Fibroblast of lung (primary cell): ENCODE results near the gene SCMH1. TPM values are rescaled to one million over a fixed set of nuclear protein-coding genes. Genes with fewer than 3 reads are reported as not detected.

Source experiments
- DNase-seq, 2 donors: peaks; one replicate each; pipeline versions ENCODE4 v3.0.0 to v3.0.0-alpha.2; 2010; ENCODE audit warnings: low read depth in 2 of 2
- H2AFZ ChIP-seq: 2 replicates; pipeline ENCODE4 v1.5.1; 2012; ENCODE audit warnings: low read length, control low read depth, inconsistent platforms
- H3K27ac ChIP-seq: 2 replicates; pipeline ENCODE4 v1.5.1; 2011; ENCODE audit warnings: low read length, control low read depth; ENCODE audit not compliant: insufficient read depth
- H3K27me3 ChIP-seq: 2 replicates; pipeline ENCODE4 v1.5.1; 2011; ENCODE audit warnings: mild to moderate bottlenecking, low read length; ENCODE audit not compliant: control insufficient read depth, insufficient read depth
- H3K36me3 ChIP-seq: 2 replicates; pipeline ENCODE4 v1.5.1; 2011; ENCODE audit warnings: low read length; ENCODE audit not compliant: control insufficient read depth, insufficient read depth
- H3K4me1 ChIP-seq: 2 replicates; pipeline ENCODE4 v1.5.1; 2011; ENCODE audit warnings: low read length; ENCODE audit not compliant: control insufficient read depth, insufficient read depth; ENCODE audit errors: extremely low read depth
- H3K4me2 ChIP-seq: 2 replicates; pipeline ENCODE4 v1.5.1; 2011; ENCODE audit warnings: low read length, control low read depth; ENCODE audit not compliant: insufficient read depth; ENCODE audit errors: extremely low read depth
- H3K4me3 ChIP-seq, 4 experiments: fragments of 200-600 bp in 1 of 4; sonication (generic) in 1 of 4; replicated peaks in 1 of 4; 2 replicates each; pipeline ENCODE4 v1.5.1; 2011 to 2016; ENCODE audit warnings: low read length in 4 of 4, low read depth in 3 of 4, mild to moderate bottlenecking in 3 of 4, control low read depth in 2 of 4, inconsistent platforms in 1 of 4, mixed read lengths in 1 of 4; ENCODE audit not compliant: insufficient read depth in 1 of 4; ENCODE audit errors: control extremely low read depth in 1 of 4
- H3K79me2 ChIP-seq: 2 replicates; pipeline ENCODE4 v1.5.1; 2012; ENCODE audit warnings: mild to moderate bottlenecking, low read length, inconsistent platforms; ENCODE audit not compliant: control insufficient read depth, insufficient read depth
- H3K9ac ChIP-seq: 2 replicates; pipeline ENCODE4 v1.5.1; 2011; ENCODE audit warnings: mild to moderate bottlenecking, low read length, control low read depth; ENCODE audit not compliant: insufficient read depth
- H3K9me3 ChIP-seq: 2 replicates; pipeline ENCODE4 v1.5.1; 2012; ENCODE audit warnings: low read depth, low read length; ENCODE audit not compliant: control insufficient read depth, insufficient read depth
- H4K20me1 ChIP-seq: 2 replicates; pipeline ENCODE4 v1.5.1; 2011; ENCODE audit warnings: low read length; ENCODE audit not compliant: control insufficient read depth, insufficient read depth; ENCODE audit errors: extremely low read depth
- CTCF ChIP-seq, 2 donors: IDR thresholded peaks in 1 of 2; conservative IDR thresholded peaks in 1 of 2; 1 replicate in 1 of 2; 2 replicates in 1 of 2; pipeline ENCODE4 v1.5.1; 2011 to 2012; ENCODE audit warnings: low read length in 2 of 2, control low read depth in 1 of 2, inconsistent platforms in 1 of 2, low read depth in 1 of 2, mild to moderate bottlenecking in 1 of 2
- EZH2 ChIP-seq: IDR thresholded peaks from 2 replicates; pipeline ENCODE4 v1.5.1; 2012; ENCODE audit warnings: low read length, control low read depth, mild to moderate bottlenecking; ENCODE audit errors: missing control alignments
- polyA minus RNA-seq: library from RNA; depleted of rRNA, polyadenylated mRNA; stranded (reverse); fragments of >200 nt; gene quantifications from 2 replicates; pipeline ENCODE4 v1.2.3, GENCODE V29; 2011; ENCODE audit warnings: low replicate concordance
- polyA plus RNA-seq, 2 donors: library from polyadenylated mRNA; depleted of rRNA in 1 of 2; stranded (reverse) in 1 of 2; unstranded in 1 of 2; fragments of >200 nt; gene quantifications; 2 replicates each; pipeline ENCODE4 v1.2.1, GENCODE V29; 2011 to 2012; ENCODE audit warnings: missing spikeins in 1 of 2
- total RNA-seq: library from RNA; depleted of rRNA; stranded (reverse); fragments of >200 nt; gene quantifications from 2 replicates; pipeline ENCODE4 v1.2.1, GENCODE V29; 2014

SCMH1 gene
- total RNA-seq (20.0 and 24.8 TPM in 2 replicates), polyA plus RNA-seq (20.8 and 27.8 TPM in 2 replicates), polyA minus RNA-seq (92.1 and 146 TPM in 2 replicates)
- 24.7 and 24.8 TPM in 2 replicates for polyA plus RNA-seq (2012)

DNA sequence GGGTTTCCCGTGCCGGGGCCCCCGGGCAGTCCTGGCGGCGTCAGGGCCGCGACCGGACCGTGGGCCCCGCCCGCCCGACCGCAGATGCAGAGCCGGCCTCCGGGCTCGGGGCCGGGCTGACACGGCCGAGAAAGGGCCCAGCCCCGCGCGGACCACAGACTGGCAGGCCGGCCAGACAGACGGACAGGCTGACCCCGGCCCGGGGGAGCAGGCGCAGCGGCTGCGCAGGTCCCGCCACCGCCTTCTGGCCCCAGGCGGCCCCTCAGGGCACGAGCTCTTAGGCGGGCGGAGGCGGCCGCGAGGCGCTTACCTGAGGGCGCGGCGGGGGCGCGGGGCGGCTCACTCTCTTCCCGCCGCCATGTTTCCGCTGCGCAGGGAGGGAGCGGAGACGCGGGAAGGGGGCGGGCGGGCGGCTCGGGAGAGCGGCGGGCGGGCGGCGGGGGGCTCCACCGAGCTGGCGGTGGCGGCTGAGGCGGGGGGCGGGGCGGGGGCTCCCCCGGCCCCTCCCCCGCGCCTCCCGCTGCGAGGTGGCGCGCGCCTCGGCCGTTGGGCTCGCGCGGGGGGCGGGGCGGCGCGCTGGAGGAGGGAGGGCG, at the start of gene SCMH1:
SCMH1 (minus strand) TSS at position 558 of the 593 bp plus-strand sequence. CDS start 56,173 bp downstream, outside the sequence.
- Histone ChIP-seq H3K4me1 (peaks cover 4% of the 10 kb centered on the region), H3K4me2 (peak within 1 kb of the TSS; percentile 80), H3K9me3 (no peaks in the 10 kb centered on the region), H3K79me2 (peaks cover 15% of the 10 kb centered on the region), H3K9ac (peak within 1 kb of the TSS; percentile 76), H2AFZ (peak within 1 kb of the TSS; percentile 94), H3K36me3 (no peaks in the 10 kb centered on the region), H3K27ac (peak within 1 kb of the TSS; percentile 61), H4K20me1 (peaks cover 1% of the 10 kb centered on the region), H3K27me3 (no peaks in the 10 kb centered on the region), H3K4me3 (peak within 1 kb of the TSS; percentile 57 to 70 (median 64))
- DNase-seq, result peak; percentile 33 to 40
- TF ChIP-seq CTCF (conservative IDR thresholded peaks at IDR 0.05 in 1 of 2, IDR thresholded peaks at IDR 0.05 in 1 of 2; ENCODE audit: low read depth in 1 of 2, low read length in 2 of 2) (no peak), EZH2 (no peak)

DNA sequence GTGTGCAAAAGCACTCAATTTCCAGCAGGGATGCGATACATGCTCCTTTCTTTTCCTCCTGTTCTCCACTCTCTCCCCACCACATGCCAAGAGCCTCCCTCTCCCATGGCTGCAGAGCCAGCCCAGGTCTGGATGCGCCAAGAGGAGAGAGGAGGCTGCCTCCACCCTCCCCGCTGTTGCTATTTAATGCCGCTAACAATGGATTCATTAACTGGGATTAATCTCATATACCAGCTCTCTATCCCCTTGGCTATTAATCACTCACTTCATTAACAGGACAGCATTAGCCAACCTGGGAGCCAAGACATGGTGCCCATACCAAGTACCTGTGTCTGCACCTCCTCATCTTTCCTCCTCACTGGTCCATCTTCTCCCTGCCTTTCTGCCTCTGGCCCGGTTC, 49.1 kb upstream of the SCMH1 start:
- Histone ChIP-seq H3K27me3 (peaks cover 8% of the 10 kb centered on the region), H3K9ac (no peak overlapping the region)

DNA sequence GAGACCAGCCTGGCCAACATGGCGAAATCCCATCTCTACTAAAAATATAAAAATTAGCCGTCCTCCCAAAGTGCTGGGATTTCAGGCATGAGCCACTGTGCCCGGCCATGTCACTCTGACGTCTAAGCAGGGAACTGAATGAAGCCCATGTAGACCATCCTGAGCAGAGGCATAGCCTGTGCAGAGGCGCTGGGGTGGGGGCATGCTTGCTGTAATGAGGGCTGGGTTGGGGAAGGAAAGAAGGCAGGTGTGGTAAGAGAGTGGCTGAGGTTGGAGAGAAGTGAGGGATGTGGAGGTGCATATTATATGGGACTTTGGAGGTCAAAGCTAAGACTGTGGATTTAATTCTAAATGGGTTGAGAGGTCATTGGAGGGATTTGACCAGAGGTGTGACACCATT, 47.1 kb upstream of the SCMH1 start:
- H3K4me1 ChIP-seq, result no peaks in the 10 kb centered on the region

More for the DNA sequence above, 49.1 kb upstream of the SCMH1 start:
- H4K20me1 ChIP-seq, result no peaks in the 10 kb centered on the region
- TF ChIP-seq CTCF (conservative IDR thresholded peaks at IDR 0.05 in 1 of 2, IDR thresholded peaks at IDR 0.05 in 1 of 2; ENCODE audit: low read depth in 1 of 2, low read length in 2 of 2), result no peak
- TF ChIP-seq EZH2, result no peak
- no peak for DNase-seq
- no peak overlapping the region for H2AFZ ChIP-seq
- no peaks in the 10 kb centered on the region for H3K4me1 ChIP-seq
- H3K4me2 ChIP-seq, result no peak overlapping the region
- no peak overlapping the region for H3K4me3 ChIP-seq
- H3K79me2 ChIP-seq, result no peaks in the 10 kb centered on the region
- no peaks in the 10 kb centered on the region for H3K36me3 ChIP-seq
- no peaks in the 10 kb centered on the region for H3K9me3 ChIP-seq
- H3K27ac ChIP-seq, result no peak overlapping the region

More for the DNA sequence above, 47.1 kb upstream of the SCMH1 start:
- H2AFZ ChIP-seq, result no peak overlapping the region
- no peak overlapping the region for H3K4me2 ChIP-seq
- H3K9me3 ChIP-seq, result no peaks in the 10 kb centered on the region
- H3K9ac ChIP-seq, result no peak overlapping the region
- H4K20me1 ChIP-seq, result no peaks in the 10 kb centered on the region
- no peak for DNase-seq
- H3K27me3 ChIP-seq, result peaks cover 4% of the 10 kb centered on the region
- H3K79me2 ChIP-seq, result no peaks in the 10 kb centered on the region
- H3K36me3 ChIP-seq, result no peaks in the 10 kb centered on the region
- TF ChIP-seq CTCF (conservative IDR thresholded peaks at IDR 0.05 in 1 of 2, IDR thresholded peaks at IDR 0.05 in 1 of 2; ENCODE audit: low read depth in 1 of 2, low read length in 2 of 2) (no peak), EZH2 (no peak)
- H3K4me3 ChIP-seq, result no peak overlapping the region
- H3K27ac ChIP-seq, result no peak overlapping the region
